Epithelial cell of prostate (primary cell): ENCODE data around the gene GLE1.

Experiments used
- DNase-seq: peaks from one replicate; pipeline ENCODE4 v3.0.0-alpha.2; 2011; ENCODE audit warnings: low read depth, low spot score
- H3K27ac ChIP-seq: fragments of 450-650 bp; 2 replicates; pipeline ENCODE4 v1.5.1; 2017; ENCODE audit warnings: mild to moderate bottlenecking

GLE1 gene

GRCh38 chr9:128550226-128550625, 45.7 kb downstream of the GLE1 start:
- no peak overlapping the region for H3K27ac ChIP-seq
- DNase-seq: no peak

- DNase-seq: no peak
- peak overlapping the region; percentile 80 for H3K27ac ChIP-seq
These were observed 46.5 kb downstream of the GLE1 start for GRCh38 chr9:128550770-128551656.

- peak overlapping the region; percentile 80 for H3K27ac ChIP-seq
- DNase-seq: no peak
These were observed 47.2 kb downstream of the GLE1 start for GRCh38 chr9:128551657-128552152.

- peak within 1 kb of the TSS; percentile 80 for H3K27ac ChIP-seq
- DNase-seq: peak; percentile 40
These were observed 47.7 kb downstream of the GLE1 start, which contains the start of gene SPTAN1 for GRCh38 chr9:128552153-128552743. Gene SPTAN1, plus strand, starts transcription at chr9:128552587. Its CDS starts 14,154 bp downstream, at chr9:128566741.

- H3K27ac ChIP-seq: peak overlapping the region; percentile 80
- no peak for DNase-seq
These were observed 48.4 kb downstream of the GLE1 start for GRCh38 chr9:128552744-128553440.

- no peak for DNase-seq
- peak overlapping the region; percentile 80 for H3K27ac ChIP-seq
These were observed 49.2 kb downstream of the GLE1 start for GRCh38 chr9:128553728-128554127.

- no peak for DNase-seq
- H3K27ac ChIP-seq: peak overlapping the region; percentile 80
These were observed 49.8 kb downstream of the GLE1 start for GRCh38 chr9:128554155-128554862.

- DNase-seq: no peak
- H3K27ac ChIP-seq: peak overlapping the region; percentile 80
These were observed 50.7 kb downstream of the GLE1 start for GRCh38 chr9:128555180-128555721.

- no peak for DNase-seq
- H3K27ac ChIP-seq: peak overlapping the region; percentile 80
These were observed 51.8 kb downstream of the GLE1 start for GRCh38 chr9:128556276-128556675.

GRCh38 chr9:128556926-128557634, 52.6 kb downstream of the GLE1 start:
- H3K27ac ChIP-seq: no peak overlapping the region
- no peak for DNase-seq

GRCh38 chr9:128558431-128559310, 54.2 kb downstream of the GLE1 start:
- peak; percentile 27 for DNase-seq
- H3K27ac ChIP-seq: peak overlapping the region; percentile 55

- no peak for DNase-seq
- H3K27ac ChIP-seq: no peak overlapping the region
These were observed 61.1 kb downstream of the GLE1 start for GRCh38 chr9:128565578-128565977.

- no peak overlapping the region for H3K27ac ChIP-seq
- DNase-seq: no peak
These were observed 64.1 kb downstream of the GLE1 start for GRCh38 chr9:128568470-128569078.

GRCh38 chr9:128575469-128575868, 71.0 kb downstream of the GLE1 start:
- no peak for DNase-seq
- H3K27ac ChIP-seq: no peak overlapping the region

GRCh38 chr9:128575916-128576315, 71.4 kb downstream of the GLE1 start:
- no peak overlapping the region for H3K27ac ChIP-seq
- no peak for DNase-seq

GRCh38 chr9:128577206-128577605, 72.7 kb downstream of the GLE1 start:
- no peak for DNase-seq
- no peak overlapping the region for H3K27ac ChIP-seq

- no peak overlapping the region for H3K27ac ChIP-seq
- no peak for DNase-seq
These were observed 74.7 kb downstream of the GLE1 start for GRCh38 chr9:128579194-128579593.

GRCh38 chr9:128580731-128581130, 76.2 kb downstream of the GLE1 start:
- H3K27ac ChIP-seq: no peak overlapping the region
- no peak for DNase-seq
